GM21723 (cell line): ENCODE measurements around the gene SHROOM2.
"Not testable (repeated sequence)": the region's sequence is repeated elsewhere in the genome, so short reads cannot be mapped to it uniquely, and the experiment has no call there.

Experiments used
- ATAC-seq: cut with Tn5 transposase; IDR thresholded peaks from one replicate; pipeline ENCODE4 v1.9.1; 2021; ENCODE audit warnings: mild to moderate bottlenecking, moderate library complexity; ENCODE audit not compliant: unreplicated experiment

SHROOM2 gene

DNA sequence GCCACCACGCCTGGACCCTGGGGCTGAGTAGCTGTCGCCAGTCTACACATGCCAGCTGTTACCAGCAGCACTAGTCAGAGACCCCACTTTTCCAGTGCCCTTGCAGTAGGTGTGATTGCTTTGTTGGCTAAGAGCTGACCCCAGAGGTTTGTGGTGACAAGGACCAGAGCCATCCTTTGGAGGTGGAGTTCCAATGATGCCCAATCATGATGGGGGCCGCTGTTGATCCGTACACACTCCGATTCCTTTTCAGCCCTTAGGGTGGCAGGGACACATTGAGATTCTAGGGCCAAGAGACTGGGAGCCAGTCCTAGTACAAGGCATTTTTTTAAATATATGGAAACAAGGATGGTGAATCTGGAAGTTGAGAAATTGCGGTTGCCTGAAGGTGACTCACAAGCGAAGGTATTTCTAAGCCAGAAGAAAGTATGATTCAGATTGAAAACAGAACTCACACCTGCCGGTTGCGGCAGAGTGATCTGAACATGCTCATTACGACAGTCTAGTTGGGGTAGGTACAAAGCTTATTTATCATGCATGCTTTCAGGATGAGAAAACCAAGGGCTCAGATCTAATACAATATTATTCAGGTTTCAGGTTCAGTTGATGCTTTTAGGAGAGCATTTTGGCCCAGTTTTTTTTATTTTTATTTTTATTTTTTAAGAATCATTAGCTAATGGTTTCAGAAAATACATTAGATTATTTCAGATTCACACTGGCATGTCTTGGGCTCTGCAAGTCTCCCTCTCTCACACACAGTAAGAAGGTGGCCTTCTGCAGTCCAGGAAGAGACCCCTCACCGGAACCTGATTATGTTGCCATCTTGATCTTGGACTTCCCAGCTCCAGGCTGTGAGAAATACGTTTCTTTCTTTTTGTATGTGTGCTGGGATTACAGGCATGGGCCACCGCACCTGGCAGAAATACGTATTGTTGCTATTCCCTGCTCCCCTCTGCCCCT is 43.4 kb downstream of the SHROOM2 start:
- ATAC-seq = peak; percentile 93

DNA sequence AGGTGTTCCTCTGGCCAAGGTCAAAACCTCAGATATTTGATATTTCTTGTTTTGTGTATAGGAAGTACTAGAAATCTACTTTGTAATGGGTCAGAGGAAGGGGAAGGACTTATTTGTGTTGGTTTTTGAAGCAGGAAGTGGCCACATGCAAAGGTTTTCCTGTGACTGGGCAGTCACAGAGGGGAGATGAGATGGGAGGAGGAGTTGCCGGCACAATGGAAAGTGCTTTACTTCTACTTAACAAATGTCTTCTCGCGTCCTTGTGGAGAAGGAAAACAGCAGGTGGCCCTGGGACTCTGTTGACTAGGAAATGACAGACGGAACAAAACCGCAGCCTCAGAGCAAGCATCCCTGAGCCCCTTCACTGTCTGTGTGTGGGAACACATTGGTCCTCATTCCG is 46.6 kb downstream of the SHROOM2 start:
- no peak for ATAC-seq

DNA sequence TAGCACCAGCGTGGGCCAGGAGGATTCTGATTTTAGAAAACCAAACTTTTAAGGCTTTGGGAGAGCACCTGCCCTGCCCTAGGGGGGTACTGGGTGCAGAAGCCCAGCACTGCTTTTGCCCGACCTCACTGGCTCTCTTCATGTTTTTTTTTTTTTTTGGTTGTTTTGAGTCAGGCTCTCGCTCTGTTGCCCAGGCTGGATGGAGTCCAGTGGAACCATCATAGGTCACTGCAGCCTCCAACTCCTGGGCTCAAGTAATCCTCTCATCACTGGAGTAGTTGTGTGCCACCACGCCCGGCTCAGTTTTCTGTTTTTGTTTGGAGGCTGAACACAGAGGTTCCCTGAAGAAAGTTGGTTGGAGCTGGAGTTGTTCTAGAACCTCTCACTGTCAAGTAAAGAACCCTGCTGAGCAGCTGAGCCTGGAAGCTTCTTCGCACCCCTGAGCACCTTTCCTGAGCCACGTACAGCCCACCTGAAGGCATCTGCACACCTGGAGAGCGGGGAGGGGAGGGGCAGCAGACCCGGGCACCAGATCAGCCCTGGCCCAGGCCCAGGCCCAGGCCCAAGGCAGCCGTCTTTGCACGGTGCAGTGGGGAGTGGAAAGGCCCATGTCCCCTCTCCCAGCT is 49.5 kb downstream of the SHROOM2 start:
- ATAC-seq = no peak

DNA sequence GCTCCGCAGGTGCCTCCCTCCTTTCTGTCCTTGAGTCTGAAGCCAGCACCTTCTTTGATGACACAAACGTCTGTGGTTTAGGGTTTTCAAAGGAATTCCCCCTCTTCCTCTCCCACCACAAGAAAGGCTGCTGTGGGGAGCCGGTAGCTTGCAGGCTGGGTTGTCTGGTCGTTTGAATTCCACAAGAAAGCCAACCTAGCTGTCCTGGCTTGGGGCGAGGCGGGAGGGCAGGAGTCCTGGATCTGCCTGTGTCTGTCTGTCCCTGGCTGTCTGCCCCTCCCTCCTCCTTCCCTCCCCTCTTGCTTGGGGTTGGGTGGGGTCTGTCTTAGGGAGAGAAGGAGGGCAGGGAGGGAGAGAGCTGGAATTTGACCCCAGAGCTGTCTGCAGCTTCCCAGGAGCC is 56.3 kb downstream of the SHROOM2 start:
- ATAC-seq = no peak

DNA sequence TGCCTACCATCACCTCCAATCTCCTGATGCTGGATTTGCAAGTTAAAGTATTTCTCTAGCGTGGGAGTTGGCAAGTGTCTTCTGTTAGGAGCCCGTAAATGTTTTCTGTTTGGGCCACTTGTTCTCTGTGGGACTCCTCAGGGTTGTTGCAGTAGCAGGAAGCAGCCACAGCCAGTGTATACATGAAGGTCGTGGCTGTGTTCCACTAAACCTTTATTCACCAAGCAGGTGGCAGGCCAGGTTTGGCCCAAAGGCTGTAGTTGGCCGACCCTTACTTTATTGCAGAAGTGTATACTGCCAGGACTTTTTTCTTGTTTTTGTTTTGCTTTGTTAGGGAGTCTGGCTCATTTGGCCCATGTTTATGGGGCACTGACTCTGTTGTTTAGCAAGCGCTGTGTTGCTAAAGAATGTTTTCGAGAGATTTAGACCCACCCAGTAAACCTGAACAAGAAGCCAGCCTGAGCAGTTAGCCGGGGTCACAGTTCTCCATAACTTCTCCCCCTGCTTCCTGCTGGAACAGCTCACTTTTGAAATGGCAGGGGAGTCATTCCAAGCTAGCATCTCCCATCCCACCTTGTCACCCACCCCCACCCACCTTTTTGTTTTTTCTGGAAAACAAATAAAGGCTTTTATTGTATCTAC is 58.8 kb downstream of the SHROOM2 start:
- no peak for ATAC-seq

DNA sequence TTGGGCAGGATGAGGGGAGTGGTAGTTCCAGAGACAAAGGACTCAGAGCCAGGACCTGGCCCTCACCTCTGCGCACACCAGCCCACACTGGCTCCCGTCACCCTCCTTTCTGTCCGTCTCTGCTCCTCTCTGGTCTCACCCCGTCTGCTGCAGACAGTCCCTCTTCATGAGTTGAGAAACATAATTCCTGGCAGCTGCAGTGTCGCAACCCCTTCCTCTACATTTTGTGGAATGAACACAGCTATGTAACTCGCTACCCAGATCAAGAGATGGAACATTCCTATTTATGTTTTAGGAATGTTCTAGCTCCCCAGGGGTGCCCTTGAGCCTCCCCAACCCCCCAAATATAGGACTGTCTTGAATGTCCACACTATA is 59.3 kb downstream of the SHROOM2 start:
- ATAC-seq = no peak

DNA sequence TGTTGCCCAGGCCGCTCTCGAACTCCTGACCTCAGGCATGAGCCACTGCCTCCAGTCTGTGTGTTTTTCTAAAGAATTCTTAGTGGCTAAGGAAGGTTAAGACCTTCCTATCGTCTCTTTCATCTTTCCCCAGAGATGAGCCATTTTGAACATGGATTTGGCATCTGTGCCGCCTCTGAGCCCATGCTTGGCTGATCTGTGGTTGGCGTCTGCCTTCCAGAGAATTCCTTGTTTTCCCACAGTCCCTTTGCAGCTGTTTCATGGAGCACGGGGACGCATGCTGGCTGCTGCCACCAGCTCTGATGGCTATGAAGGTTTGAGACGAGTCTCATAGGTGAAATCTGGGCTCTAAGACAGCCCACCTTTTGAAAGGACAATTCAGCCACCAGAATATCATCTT is 60.4 kb downstream of the SHROOM2 start:
- no peak for ATAC-seq

DNA sequence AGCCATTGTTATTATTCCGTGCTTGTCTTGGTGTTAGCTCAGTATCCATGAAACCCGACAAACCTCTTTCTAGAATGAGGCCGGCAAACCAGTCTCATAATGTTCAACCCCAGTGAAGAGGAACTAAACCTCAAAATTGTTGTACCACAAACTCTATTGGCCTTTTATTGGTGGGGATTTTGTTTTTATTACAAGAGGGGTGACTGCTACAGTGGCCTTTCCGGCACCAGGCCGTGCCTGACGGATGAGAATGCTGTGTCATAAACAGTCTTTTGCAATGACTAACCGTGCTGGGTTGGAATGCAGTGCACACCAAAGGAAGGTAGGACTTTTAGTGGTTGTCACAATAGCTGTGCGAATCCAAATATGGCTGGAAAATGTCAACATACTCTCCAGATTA is 60.8 kb downstream of the SHROOM2 start:
- no peak for ATAC-seq

DNA sequence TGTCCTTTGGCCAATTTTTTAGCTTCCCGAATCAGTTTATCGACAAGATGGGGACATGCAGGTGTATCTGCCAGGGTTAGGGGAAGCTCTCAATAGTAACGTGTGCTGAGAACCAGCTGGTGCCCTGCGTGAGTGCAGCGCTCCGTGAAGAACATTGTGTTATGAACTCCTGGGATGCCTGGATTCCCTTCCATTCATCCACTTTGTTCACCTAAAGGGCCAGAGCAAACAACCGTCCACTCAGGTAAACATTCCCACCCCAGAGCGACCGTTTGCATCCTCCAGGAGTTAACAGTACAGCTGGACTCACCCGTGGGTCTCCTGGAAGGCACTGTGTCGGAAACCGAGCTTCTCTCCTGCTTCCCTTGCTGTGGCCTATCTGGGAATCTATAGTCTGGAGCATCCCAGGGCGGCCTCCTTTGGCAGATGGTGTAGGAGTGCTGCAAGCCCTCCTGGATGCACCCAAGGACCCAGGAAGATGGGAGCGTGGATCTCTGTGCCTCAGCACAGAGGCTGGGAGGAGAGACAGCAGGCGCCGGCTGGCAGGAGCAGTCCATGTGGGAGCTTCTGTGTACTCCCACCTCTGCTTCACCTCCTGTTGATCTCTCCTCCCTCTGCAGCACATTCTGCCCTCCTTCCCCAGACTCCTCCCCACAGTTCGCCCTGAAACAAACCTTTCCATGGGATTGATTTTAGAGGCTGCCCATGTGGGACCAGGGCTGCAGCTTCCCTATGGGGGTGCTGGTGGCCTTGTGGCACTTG is 62.7 kb downstream of the SHROOM2 start:
- no peak for ATAC-seq

DNA sequence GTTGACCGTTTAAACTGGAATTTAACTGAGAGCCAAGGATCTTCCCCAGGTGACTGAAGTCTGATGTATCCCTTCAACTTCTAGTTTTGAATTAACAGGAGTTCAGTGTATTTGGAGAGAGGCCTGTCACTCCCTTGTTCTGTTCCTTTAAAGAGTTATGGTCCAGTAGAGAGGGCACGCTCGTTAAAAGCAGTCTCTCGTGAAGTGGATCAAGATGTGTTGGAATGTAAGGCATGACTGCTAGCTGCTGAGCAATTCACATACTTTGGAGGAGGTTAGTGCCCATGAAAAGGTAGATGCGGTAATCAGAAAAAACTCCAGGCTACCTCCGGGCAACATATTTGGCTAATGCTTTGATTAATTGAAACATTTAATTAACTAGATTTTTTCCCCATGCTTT is 65.7 kb downstream of the SHROOM2 start:
- no peak for ATAC-seq

DNA sequence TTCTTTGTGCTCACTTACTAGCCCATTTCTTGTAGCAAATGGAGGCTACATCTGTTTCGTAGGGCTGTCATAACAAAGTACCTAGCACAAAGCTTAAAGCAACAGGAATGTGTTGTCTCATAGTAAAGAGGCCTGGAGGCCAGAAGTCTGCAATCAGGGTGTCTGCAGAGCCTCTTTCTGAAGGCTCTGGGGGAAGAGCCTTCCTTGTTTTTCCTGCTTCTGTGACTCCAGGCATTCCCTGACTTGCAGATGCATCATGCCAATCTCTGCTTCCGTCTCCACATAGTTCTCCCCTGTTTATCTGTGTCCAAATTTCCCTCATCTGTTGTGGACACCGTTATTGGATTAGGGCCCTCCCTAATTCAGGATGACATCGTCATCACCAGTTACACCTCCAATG is 67.1 kb downstream of the SHROOM2 start:
- ATAC-seq = no peak

DNA sequence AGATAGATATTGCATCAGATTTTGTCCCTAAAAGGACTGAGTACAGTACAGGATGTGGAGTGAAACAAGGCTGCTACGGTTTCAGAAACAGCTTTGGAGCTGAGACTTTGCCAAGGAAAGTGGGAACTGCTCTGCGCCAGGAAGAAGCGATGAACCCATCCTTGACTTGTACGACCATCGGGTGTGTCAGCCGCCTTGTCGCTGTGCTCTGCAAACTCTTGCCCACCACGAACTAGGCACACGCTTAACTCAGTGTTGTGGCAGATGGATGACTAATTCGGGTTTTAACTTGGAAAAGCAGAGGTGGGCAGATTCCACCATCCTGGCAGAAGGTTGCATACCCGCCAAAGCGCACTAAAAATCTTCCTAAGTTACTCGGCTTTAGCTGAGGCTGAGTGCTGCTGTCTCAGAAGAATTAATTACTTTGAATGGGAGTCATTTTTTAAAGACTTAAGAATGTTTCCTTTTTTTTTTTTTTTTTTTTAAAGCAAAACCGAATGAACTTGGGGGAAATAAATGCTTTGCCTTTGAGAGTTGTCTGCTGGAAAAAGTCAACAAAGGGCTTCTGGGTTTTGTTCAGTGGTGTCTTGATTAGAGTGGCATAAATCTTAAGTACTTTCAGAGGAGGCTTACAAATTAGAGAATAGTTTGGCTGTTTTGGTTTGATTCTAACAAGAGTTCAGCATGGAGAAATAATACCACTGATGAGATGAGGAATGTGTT is 69.5 kb downstream of the SHROOM2 start:
- ATAC-seq = no peak

DNA sequence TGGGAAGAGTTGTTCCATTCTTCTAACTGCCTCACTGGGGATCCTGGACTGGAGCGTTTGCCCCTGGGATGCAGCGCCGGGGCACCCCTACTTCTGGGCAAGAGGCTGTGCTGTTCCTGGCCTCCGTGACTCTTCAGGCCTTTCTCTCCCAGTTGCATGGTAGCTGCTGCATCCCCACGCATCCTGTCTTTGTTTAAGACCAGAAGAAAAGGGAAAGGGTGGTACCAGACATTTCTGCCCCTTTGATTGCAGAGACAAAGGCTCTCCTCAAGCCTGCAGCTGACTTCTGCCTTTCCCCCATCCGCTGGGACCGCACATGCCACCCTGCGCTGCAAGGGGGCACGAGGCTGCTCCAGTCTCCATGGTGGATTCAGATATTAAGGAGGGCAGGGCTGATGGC is 70.4 kb downstream of the SHROOM2 start:
- no peak for ATAC-seq

DNA sequence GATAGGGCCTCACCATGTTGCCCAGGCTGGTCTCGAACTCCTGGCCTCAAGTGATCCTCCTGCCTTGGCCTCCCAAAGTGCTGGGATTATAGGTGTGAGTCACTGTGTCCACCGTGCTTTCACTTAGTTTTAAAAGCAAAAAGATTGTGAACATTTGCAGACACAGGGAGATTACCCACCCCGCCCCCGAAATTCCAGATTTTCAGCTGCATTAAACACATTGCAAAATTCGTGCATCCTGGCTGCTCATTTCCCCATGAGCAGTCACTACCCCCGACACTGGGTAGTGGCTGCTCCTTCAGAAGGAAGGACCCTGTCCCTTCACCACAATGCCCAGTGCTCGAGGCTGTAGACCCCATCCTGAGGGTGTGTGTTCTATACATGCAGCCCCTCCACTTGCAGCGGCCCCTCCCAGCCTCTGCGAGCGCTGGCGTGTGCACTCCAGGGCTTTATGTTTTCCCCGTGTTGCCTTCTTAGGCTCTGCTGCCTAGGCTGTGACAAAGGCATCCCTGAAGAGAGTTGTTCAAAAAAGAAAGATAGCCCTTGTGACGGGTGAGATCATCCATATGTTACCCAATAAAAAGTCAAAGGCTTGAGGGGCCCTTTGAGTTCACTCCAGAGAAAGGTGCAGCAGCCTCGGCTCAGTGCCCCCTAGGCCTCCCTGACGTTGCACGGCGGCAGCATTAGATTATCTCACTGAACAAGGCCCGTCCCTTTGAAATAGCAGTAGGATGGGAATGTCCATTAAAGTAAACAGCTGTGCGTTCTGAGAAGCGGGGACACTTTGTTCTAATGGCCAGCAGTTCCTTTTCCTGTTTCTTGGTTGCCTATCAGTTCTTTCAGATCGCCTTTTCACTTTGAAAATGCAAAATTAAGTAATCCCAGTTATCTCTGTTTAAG is 71.6 kb downstream of the SHROOM2 start:
- no peak for ATAC-seq

DNA sequence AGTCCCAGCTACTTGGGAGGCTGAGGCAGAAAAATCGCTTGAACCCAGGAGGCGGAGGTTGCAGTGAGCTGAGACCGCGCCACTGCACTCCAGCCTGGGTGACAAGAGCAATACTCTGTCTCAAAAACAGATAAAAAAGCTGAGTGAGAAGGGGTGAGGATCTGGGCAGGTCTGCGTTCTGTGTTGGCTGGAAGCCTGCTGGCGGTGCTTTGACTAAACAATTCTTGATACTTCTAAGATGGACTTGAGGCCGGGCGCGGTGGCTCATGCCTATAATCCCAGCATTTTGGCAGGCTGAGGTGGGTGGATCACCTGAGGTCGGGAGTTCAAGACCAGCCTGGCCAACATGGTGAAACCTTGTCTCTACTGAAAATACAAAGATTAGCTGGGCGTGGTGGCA is 72.5 kb downstream of the SHROOM2 start:
- not testable (repeated sequence) for ATAC-seq

DNA sequence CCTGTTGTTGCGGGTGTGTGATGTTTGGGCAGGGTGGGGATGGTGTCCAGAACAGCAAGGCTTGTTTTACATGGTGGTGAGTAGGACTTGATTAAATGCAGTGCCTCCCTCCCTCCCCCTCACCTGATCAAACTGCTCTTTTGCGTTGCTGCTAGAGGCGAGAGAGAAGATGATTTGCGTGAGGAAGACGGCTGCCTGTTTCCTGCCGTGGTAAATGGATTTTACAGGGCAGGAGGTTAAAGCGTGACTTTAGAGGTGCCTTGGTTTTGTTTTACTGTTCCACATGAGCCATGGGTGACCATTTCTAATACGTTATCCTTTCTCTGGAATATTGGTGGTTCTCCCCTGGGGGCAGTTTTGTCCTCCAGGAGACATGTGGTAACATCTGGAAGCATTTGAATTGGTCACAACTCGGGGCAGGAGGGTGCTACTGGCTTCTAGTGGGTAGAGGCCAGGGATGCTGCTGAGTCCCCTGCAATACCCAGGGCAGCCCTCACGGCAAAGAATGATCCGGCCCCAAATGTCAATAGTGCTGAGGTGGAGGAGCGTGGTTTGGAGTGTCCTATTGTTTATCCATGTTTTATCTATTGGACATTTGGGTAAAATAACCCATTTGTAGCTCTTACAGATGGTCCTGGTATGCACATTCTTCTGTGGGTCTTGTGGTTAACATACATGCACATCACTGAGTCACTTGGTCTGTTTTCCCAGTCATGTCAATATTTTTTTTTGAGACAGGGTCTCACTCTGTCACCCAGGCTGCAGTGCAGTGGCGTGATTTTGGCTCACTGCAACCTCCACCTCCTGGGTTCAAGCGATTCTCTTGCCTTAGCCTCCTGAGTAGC is 73.7 kb downstream of the SHROOM2 start:
- no peak for ATAC-seq

DNA sequence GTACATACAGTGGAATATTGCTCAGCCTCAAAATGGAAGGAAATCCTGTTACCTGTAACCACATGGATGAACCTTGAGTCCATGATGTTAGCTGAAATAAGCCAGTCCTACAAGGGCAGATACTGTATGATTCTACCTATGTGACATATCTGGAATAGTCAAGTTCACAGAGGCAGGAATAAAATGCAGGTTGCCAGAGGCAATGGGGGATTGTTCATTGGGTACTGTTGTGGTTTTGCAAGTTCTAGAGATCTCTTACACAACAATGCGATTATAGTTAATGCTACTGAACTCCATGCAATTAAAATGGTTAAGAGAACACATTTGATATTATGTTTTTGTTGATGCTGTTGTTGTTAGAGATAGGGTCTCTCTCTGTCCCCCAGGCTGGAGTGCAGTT is 74.6 kb downstream of the SHROOM2 start:
- ATAC-seq = no peak

DNA sequence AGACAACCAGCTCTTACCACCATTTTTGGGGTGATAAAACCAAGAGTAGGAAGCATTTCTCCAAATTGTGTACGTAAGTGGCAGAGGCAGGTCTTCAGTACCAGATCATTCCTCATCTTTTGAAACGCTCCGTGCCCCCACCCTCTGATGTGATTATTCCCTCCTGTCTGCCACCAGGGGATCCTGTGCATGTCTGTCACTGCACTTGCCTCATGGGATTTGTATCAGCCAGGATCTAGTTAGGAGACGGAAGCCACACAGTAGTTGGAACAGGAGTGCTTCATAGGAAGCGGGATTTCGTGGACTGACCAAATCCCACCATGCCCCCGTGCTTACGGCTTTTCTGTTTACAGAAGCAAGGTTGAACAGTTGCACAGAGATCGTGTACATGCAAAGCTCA is 75.5 kb downstream of the SHROOM2 start:
- ATAC-seq = no peak

DNA sequence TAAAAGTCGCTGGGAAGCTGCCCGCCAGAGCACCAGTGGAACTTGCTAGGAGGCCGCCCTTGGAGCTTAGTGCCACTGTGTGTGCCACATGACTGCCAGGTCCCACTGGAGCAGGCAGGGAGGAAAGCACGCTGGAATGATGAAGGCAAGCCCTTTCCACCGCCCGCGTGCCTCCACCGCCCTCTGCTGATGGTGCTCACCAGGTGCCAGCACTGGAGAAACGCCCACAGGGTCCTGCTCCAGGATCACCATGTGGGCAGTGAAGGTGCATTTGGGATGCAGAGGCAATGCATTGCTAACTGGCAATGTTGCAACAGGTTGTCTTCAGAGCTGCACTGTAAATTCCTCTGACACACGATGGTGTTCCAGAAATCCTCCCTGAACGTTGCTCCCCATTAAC is 76.3 kb downstream of the SHROOM2 start:
- no peak for ATAC-seq
